Adrenal gland (tissue), 5 donors: ENCODE measurements around the gene PPP2R1A.

Source experiments
- CTCF ChIP-seq, 6 experiments: fragments of 450-650 bp in 4 of 6; fragments of 200-600 bp in 2 of 6; sonication (generic) in 1 of 6; IDR thresholded peaks; 1 replicate in 5 of 6; 2 replicates in 1 of 6; pipeline versions ENCODE4 v1.5.1 to v1.8.0; 2016 to 2021; ENCODE audit warnings: antibody characterized with exemption in 6 of 6, mild to moderate bottlenecking in 2 of 6, moderate library complexity in 1 of 6
- POLR2A ChIP-seq, 2 donors: fragments of 450-650 bp; IDR thresholded peaks; one replicate each; pipeline ENCODE4 v1.6.1; 2017; ENCODE audit warnings: antibody characterized with exemption in 2 of 2, mild to moderate bottlenecking in 2 of 2, moderate library complexity in 1 of 2
- donor health status: DM: no; HTN: no; CAD: no.

GRCh38 chr19:52197964-52198363 is 8.1 kb downstream of the PPP2R1A start:
- TF ChIP-seq CTCF (IDR thresholded peaks at IDR 0.05): no peak
- TF ChIP-seq POLR2A (IDR thresholded peaks at IDR 0.05): no peak
